GM12892 (cell line): ENCODE data around the gene HIVEP3.

Experiments used
- POLR2A ChIP-seq: IDR thresholded peaks from 2 replicates; pipeline ENCODE4 v1.6.1; 2011; ENCODE audit warnings: low read depth, low read length, control low read depth
- POLR2AphosphoS5 ChIP-seq: IDR thresholded peaks from 2 replicates; pipeline ENCODE4 v1.6.1; 2011; ENCODE audit warnings: low read depth, low read length, control low read depth

- TF ChIP-seq POLR2A = no peak
- TF ChIP-seq POLR2AphosphoS5 = no peak
Measured at GRCh38 chr1:41497056-41497440, 421.7 kb downstream of the HIVEP3 start.
